ENCODE data around the gene CBX2. TPM values are rescaled to one million over a fixed set of nuclear protein-coding genes. Genes with fewer than 3 reads are reported as not detected.
A peak's percentile ranks its signal among the peaks of the same experiment; 100 is the strongest.

The CBX2 gene
- total and polyA plus RNA-seq, 8 donors: 1.1 to 3.2 (median 2.5) TPM

DNA sequence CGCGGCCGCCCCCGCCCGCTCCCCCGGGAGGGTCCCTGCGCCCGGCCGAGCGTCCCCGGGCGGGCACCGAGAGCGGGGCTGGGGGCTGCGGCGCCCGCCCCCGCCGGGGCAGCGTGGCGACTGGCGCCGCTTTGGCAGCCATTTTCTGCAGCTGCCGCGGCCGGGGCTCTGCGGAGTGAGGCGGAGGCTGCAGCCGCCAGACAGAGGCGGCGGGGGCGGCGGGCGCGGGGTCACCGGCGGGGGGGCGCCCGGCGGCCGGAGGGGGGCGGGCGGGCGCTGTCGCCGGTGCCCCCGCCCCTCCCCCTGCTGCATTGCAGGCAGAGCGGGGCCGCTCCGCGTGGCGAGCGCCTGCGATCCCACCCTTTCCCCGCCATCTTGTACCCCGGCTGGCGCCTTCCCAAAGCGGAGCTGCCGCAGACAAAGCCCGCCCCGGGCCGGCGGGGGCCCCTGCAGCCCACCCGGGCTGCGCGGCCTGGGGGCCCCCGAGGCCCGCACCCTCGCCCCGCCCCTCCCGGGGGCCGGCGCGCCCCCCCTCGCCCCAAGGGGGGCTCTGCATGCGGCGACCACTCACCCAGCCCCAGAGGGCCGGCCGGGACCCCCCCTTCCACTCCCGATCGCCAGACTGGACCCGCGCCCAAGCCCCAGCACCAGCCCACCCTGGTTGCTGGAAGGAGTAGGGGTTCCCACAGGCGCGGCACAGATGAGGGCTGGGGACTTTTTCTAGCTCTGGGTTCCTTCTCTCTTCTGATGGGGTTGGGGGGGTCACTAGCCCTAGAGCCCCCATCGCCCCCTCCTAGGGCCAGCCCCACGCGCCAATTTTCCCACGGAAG, 35.6 kb downstream of the CBX2 start:
- Histone ChIP-seq H3K4me1 (peaks cover 21 to 36% (median 22%) of the 10 kb centered on the region in 3 donors), H3K27me3 (peaks cover 0 to 18% (median 7%) of the 10 kb centered on the region in 4 donors), H3K27ac (no peak overlapping the region), H3K36me3 (no peaks in the 10 kb centered on the region), H3K4me3 (peak overlapping the region in 2 of 4 donors; percentile 34 to 35), H3K9me3 (no peaks in the 10 kb centered on the region)
- FAIRE-seq (no peak), ATAC-seq (no peak), DNase-seq (peak in 3 of 6 donors; percentile 67 to 81 (median 70))
- 3 to 14% methylated on average over 19 to 89 of the region's 89 CpGs for WGBS, 2 donors
- TF ChIP-seq, protein P1, sequence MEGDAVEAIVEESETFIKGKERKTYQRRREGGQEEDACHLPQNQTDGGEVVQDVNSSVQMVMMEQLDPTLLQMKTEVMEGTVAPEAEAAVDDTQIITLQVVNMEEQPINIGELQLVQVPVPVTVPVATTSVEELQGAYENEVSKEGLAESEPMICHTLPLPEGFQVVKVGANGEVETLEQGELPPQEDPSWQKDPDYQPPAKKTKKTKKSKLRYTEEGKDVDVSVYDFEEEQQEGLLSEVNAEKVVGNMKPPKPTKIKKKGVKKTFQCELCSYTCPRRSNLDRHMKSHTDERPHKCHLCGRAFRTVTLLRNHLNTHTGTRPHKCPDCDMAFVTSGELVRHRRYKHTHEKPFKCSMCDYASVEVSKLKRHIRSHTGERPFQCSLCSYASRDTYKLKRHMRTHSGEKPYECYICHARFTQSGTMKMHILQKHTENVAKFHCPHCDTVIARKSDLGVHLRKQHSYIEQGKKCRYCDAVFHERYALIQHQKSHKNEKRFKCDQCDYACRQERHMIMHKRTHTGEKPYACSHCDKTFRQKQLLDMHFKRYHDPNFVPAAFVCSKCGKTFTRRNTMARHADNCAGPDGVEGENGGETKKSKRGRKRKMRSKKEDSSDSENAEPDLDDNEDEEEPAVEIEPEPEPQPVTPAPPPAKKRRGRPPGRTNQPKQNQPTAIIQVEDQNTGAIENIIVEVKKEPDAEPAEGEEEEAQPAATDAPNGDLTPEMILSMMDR (IDR thresholded peaks at IDR 0.05): no peak
- intact Hi-C loops (cut with DNase I): no loop called here

DNA sequence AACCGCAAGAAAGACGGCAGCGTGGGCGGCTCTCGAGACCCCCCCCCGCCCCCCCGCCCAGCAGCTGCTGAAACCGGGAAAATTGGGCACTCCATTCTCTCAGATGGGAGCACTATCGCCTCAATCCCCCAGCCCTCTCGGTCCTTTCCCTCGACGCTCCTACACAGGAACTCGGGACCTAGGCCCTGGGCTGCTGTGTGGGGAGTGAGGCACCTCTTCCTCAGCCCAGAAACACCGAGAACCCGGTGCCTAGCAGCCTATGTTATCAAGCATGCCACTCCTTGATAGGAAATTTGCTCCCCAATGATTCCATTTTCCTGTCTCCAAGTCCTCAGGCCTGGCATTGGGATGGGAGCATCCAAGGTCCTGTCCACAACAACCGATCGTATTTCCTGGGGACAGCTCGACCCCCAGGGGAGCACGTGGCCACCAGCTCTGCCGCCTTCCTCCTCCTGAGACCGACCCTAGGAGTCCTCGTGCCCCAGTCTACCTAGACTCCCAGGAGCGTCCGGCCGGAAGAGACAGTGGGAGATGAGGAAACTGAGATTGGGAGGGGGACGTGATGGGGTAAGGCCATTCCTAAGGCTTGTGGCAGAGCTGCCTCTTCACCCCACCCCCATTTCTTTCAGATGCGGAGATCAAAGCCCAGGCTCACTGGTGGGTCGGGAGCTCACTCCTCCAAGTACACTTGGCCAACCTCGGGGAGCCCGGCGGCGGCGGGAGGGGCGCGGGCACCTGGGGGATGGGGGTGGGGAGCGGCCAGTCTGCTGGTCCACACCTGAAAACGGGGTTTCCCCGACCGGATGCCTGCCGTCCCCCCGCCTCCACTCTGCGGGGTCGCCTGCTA, 36.4 kb downstream of the CBX2 start:
- 28 to 35% methylated on average over 39 to 43 of the region's 43 CpGs for WGBS, 2 donors
- H3K9me3 ChIP-seq: no peaks in the 10 kb centered on the region
- FAIRE-seq (no peak), DNase-seq (peak in 2 of 6 donors; percentile 51 to 64), ATAC-seq (peak in 3 of 4 donors; percentile 1 to 16 (median 10))
- peaks cover 21 to 35% (median 22%) of the 10 kb centered on the region in 3 donors for H3K4me1 ChIP-seq
- H3K4me3 ChIP-seq: peak overlapping the region in 3 of 4 donors; percentile 8 to 42 (median 34)
- no peaks in the 10 kb centered on the region for H3K36me3 ChIP-seq
- TF ChIP-seq, protein P1 (IDR thresholded peaks at IDR 0.05): no peak
- H3K27ac ChIP-seq: peak overlapping the region in 2 of 4 donors; percentile 28 to 64
- H3K27me3 ChIP-seq: peaks cover 0 to 13% (median 7%) of the 10 kb centered on the region in 4 donors
- intact Hi-C loops (cut with DNase I): no loop called here

- peak overlapping the region in 3 of 4 donors; percentile 28 to 64 (median 41) for H3K27ac ChIP-seq
- TF ChIP-seq, protein P1 (IDR thresholded peaks at IDR 0.05): no peak
- H3K4me1 ChIP-seq: peaks cover 21 to 31% (median 22%) of the 10 kb centered on the region in 3 donors
- no peaks in the 10 kb centered on the region for H3K9me3 ChIP-seq
- WGBS, 2 donors: 18% methylated on average over 64 to 96 of the region's 96 CpGs
- intact Hi-C loops (cut with DNase I): no loop called here
- H3K4me3 ChIP-seq: peak overlapping the region in 3 of 4 donors; percentile 8 to 42 (median 34)
- FAIRE-seq: no peak
- no peaks in the 10 kb centered on the region for H3K36me3 ChIP-seq
- DNase-seq: peak; percentile 78 to 92 (median 84)
- ATAC-seq: peak; percentile 64 to 81 (median 74)
- peaks cover 0 to 11% (median 7%) of the 10 kb centered on the region in 4 donors for H3K27me3 ChIP-seq
These were observed 37.3 kb downstream of the CBX2 start for GRCh38 chr17:79814974-79815835.

DNA sequence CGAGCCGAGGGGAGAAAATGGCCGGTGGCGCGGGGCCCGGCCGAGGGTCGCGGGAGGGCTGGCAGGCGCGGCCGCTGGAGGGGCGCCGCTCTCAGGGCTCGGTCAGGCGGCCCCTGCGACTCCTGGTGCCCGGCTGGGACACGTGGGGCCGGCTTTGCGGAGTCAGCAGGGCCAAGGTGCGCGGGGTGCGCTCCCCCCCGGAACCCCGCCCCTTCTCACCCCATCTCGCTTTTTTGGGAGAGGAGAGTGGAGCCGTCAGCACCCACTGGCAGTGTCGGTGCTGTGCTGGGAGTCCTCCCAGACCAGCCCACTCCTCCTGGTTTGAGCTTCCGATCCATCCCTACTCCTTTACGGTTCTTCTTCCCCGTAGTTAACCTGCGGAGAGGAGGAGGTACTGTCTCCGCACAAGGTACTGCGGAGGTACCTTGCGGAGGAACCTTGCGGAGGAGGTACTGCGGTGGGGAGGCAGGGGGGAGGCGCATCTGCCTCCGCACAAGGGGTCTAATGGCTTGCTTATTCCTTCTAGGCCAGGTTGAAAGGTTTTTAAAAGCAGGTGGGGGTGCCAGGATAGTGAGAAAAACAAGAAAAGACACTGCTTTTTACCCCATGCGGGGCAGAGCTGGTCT, 38.0 kb downstream of the CBX2 start:
- intact Hi-C loops (cut with DNase I): no loop called here
- H3K27ac ChIP-seq: no peak overlapping the region
- FAIRE-seq (no peak), DNase-seq (no peak), ATAC-seq (no peak)
- H3K4me3 ChIP-seq: peak overlapping the region in 1 of 4 donors; percentile 34
- no peaks in the 10 kb centered on the region for H3K36me3 ChIP-seq
- H3K9me3 ChIP-seq: no peaks in the 10 kb centered on the region
- peaks cover 21 to 30% (median 21%) of the 10 kb centered on the region in 3 donors for H3K4me1 ChIP-seq
- WGBS, 2 donors: 77 to 78% methylated on average over 39 to 41 of the region's 41 CpGs
- H3K27me3 ChIP-seq: peaks cover 0 to 11% (median 6%) of the 10 kb centered on the region in 4 donors
- TF ChIP-seq, protein P1 (IDR thresholded peaks at IDR 0.05): no peak

Measured in pancreas (tissue), 10 donors.